SK-N-SH treated with all-trans-retinoic acid at 6 μM for 48 hours (cell line): ENCODE data around the gene SLC4A1AP.

Experiments
- ARNTL ChIP-seq: fragments of 450-650 bp; formaldehyde crosslinking; IDR thresholded peaks from 2 replicates; pipeline ENCODE4 v1.5.0; 2020; ENCODE audit warnings: low read depth, mild to moderate bottlenecking, moderate library complexity, borderline replicate concordance
- CREB5 ChIP-seq: fragments of 250-450 bp; sonication (Bioruptor Pico); IDR thresholded peaks from 2 replicates; pipeline ENCODE4 v1.5.1; 2020; ENCODE audit warnings: low read depth, mild to moderate bottlenecking, moderate library complexity
- PATZ1 ChIP-seq: fragments of 250-450 bp; sonication (Bioruptor Pico); IDR thresholded peaks from 2 replicates; pipeline ENCODE4 v1.8.0; 2020; ENCODE audit warnings: mild to moderate bottlenecking, moderate library complexity, borderline replicate concordance
- ZFP3 ChIP-seq: fragments of 250-450 bp; sonication (Bioruptor Pico); IDR thresholded peaks from 2 replicates; pipeline ENCODE4 v1.5.0; 2020; ENCODE audit warnings: mild to moderate bottlenecking, moderate library complexity
- ZFP30 ChIP-seq: fragments of 450-650 bp; formaldehyde crosslinking; IDR thresholded peaks from 2 replicates; pipeline ENCODE4 v1.5.0; 2022; ENCODE audit warnings: mild to moderate bottlenecking, moderate library complexity
- ZNF565 ChIP-seq: fragments of 450-650 bp; formaldehyde crosslinking; conservative IDR thresholded peaks from 2 replicates; pipeline ENCODE4 v1.5.0; 2020; ENCODE audit warnings: low read depth, mild to moderate bottlenecking, moderate library complexity

GRCh38 chr2:27636766-27637165 is 26.9 kb upstream of the SLC4A1AP start:
- TF ChIP-seq ZFP30 (CRISPR knock-in tag): no peak
- TF ChIP-seq PATZ1 (CRISPR knock-in tag): no peak
- TF ChIP-seq ARNTL (CRISPR knock-in tag): no peak
- no peak for TF ChIP-seq CREB5 (CRISPR knock-in tag)
- TF ChIP-seq ZNF565 (CRISPR knock-in tag): no peak
- no peak for TF ChIP-seq ZFP3
